GM11168 (cell line): ENCODE results near the gene CNKSR1.

Experiments used
- in situ Hi-C: fragments of 300-500 bp; cut with MboI; formaldehyde crosslinking; loops from one replicate; pipeline ENCODE4 v1.12.0; 2022; ENCODE audit warnings: low sequenced_read_pairs; ENCODE audit not compliant: unreplicated experiment

The CNKSR1 gene

GRCh38 chr1:26180010-26180506 is 2.8 kb downstream of the CNKSR1 start:
- in situ Hi-C loops, result no loop called here

GRCh38 chr1:26181586-26182382 is 4.5 kb downstream of the CNKSR1 start:
- in situ Hi-C loops, result no loop called here

GRCh38 chr1:26182383-26182696 is 5.0 kb downstream of the CNKSR1 start:
- in situ Hi-C loops, result no loop called here

- in situ Hi-C loops, result no loop called here
Observed at GRCh38 chr1:26184086-26184485, 6.8 kb downstream of the CNKSR1 start.

- in situ Hi-C loops, result no loop called here
Observed at GRCh38 chr1:26184883-26185282, 7.6 kb downstream of the CNKSR1 start.

GRCh38 chr1:26187882-26188281 is 10.6 kb downstream of the CNKSR1 start:
- in situ Hi-C loops, result no loop called here

GRCh38 chr1:26188477-26188876 is 11.2 kb downstream of the CNKSR1 start:
- in situ Hi-C loops, result no loop called here

GRCh38 chr1:26189331-26189730 is 12.0 kb downstream of the CNKSR1 start:
- in situ Hi-C loops, result no loop called here

- in situ Hi-C loops, result no loop called here
Observed at GRCh38 chr1:26189751-26190275, 12.5 kb downstream of the CNKSR1 start.

- in situ Hi-C loops, result no loop called here
Observed at GRCh38 chr1:26190373-26190987, 13.2 kb downstream of the CNKSR1 start, which contains the start of gene CATSPER4. Gene CATSPER4 (plus strand): TSS chr1:26190602. CDS start chr1:26190628, 26 bp downstream.

- in situ Hi-C loops, result no loop called here
Observed at GRCh38 chr1:26191739-26192138, 14.4 kb downstream of the CNKSR1 start.

- in situ Hi-C loops, result no loop called here
Observed at GRCh38 chr1:26195805-26196204, 18.5 kb downstream of the CNKSR1 start.

GRCh38 chr1:26197301-26197700 is 20.0 kb downstream of the CNKSR1 start:
- in situ Hi-C loops, result no loop called here

GRCh38 chr1:26197813-26198212 is 20.5 kb downstream of the CNKSR1 start:
- in situ Hi-C loops, result no loop called here

GRCh38 chr1:26200413-26200812 is 23.1 kb downstream of the CNKSR1 start:
- in situ Hi-C loops, result no loop called here

GRCh38 chr1:26203642-26204318 is 26.5 kb downstream of the CNKSR1 start:
- in situ Hi-C loops, result no loop called here

GRCh38 chr1:26210147-26210870 is 33.0 kb downstream of the CNKSR1 start:
- in situ Hi-C loops, result no loop called here

- in situ Hi-C loops, result no loop called here
Observed at GRCh38 chr1:26212726-26213125, 35.4 kb downstream of the CNKSR1 start.

- in situ Hi-C loops, result no loop called here
Observed at GRCh38 chr1:26213335-26213905, 36.1 kb downstream of the CNKSR1 start.

GRCh38 chr1:26215246-26215645 is 38.0 kb downstream of the CNKSR1 start:
- in situ Hi-C loops, result no loop called here
